ENCODE data around the gene IQSEC1. TPM values are rescaled to one million over a fixed set of nuclear protein-coding genes. Genes with fewer than 3 reads are reported as not detected.

The IQSEC1 gene
- total RNA-seq, 1 donor from 2014 or later, result 37.2 TPM

GRCh38 chr3:13034861-13035260, 38.4 kb downstream of the IQSEC1 start:
- DNase-seq (ENCODE audit: low spot score), result no peak
- Mint-ChIP-seq H3K4me1 (ENCODE audit: low read depth) (no peaks in the 10 kb centered on the region), H3K4me3 (ENCODE audit: unreplicated experiment) (no peak overlapping the region), H3K27me3 (ENCODE audit: low read depth) (peaks cover 2% of the 10 kb centered on the region), H3K36me3 (ENCODE audit: low read depth) (no peaks in the 10 kb centered on the region), H3K27ac (ENCODE audit: unreplicated experiment) (no peak overlapping the region), H3K9me3 (ENCODE audit: low read depth) (no peaks in the 10 kb centered on the region)
- no peak for TF ChIP-seq CTCF (IDR thresholded peaks at IDR 0.05)

- no peak for TF ChIP-seq CTCF (IDR thresholded peaks at IDR 0.05)
- no peaks in the 10 kb centered on the region for H3K27me3 Mint-ChIP-seq (ENCODE audit: low read depth)
- H3K27ac Mint-ChIP-seq (ENCODE audit: unreplicated experiment), result no peak overlapping the region
Observed at GRCh38 chr3:13034109-13034800, 39.0 kb downstream of the IQSEC1 start.

GRCh38 chr3:13032206-13032605, 41.0 kb downstream of the IQSEC1 start:
- Mint-ChIP-seq H3K4me1 (ENCODE audit: low read depth) (no peaks in the 10 kb centered on the region), H3K9me3 (ENCODE audit: low read depth) (no peaks in the 10 kb centered on the region), H3K36me3 (ENCODE audit: low read depth) (peaks cover 3% of the 10 kb centered on the region), H3K4me3 (ENCODE audit: unreplicated experiment) (no peak overlapping the region), H3K27me3 (ENCODE audit: low read depth) (peaks cover 3% of the 10 kb centered on the region), H3K27ac (ENCODE audit: unreplicated experiment) (no peak overlapping the region)
- DNase-seq (ENCODE audit: low spot score), result no peak
- no peak for TF ChIP-seq CTCF (IDR thresholded peaks at IDR 0.05)

More at GRCh38 chr3:13034109-13034800, 39.0 kb downstream of the IQSEC1 start:
- Mint-ChIP-seq H3K4me1 (ENCODE audit: low read depth) (no peaks in the 10 kb centered on the region), H3K36me3 (ENCODE audit: low read depth) (no peaks in the 10 kb centered on the region), H3K9me3 (ENCODE audit: low read depth) (no peaks in the 10 kb centered on the region), H3K4me3 (ENCODE audit: unreplicated experiment) (no peak overlapping the region)
- DNase-seq (ENCODE audit: low spot score), result no peak

GRCh38 chr3:13031621-13032020, 41.6 kb downstream of the IQSEC1 start:
- no peak overlapping the region for H3K4me3 Mint-ChIP-seq (ENCODE audit: unreplicated experiment)
- TF ChIP-seq CTCF (IDR thresholded peaks at IDR 0.05), result no peak
- no peaks in the 10 kb centered on the region for H3K9me3 Mint-ChIP-seq (ENCODE audit: low read depth)
- DNase-seq (ENCODE audit: low spot score), result no peak
- no peaks in the 10 kb centered on the region for H3K4me1 Mint-ChIP-seq (ENCODE audit: low read depth)
- H3K27me3 Mint-ChIP-seq (ENCODE audit: low read depth), result peaks cover 5% of the 10 kb centered on the region
- peaks cover 3% of the 10 kb centered on the region for H3K36me3 Mint-ChIP-seq (ENCODE audit: low read depth)
- H3K27ac Mint-ChIP-seq (ENCODE audit: unreplicated experiment), result no peak overlapping the region

GRCh38 chr3:13030684-13031083, 42.5 kb downstream of the IQSEC1 start:
- Mint-ChIP-seq H3K27ac (ENCODE audit: unreplicated experiment) (no peak overlapping the region), H3K27me3 (ENCODE audit: low read depth) (peaks cover 5% of the 10 kb centered on the region)

More at GRCh38 chr3:13030684-13031083, 42.5 kb downstream of the IQSEC1 start:
- no peak for TF ChIP-seq CTCF (IDR thresholded peaks at IDR 0.05)
- no peak overlapping the region for H3K4me3 Mint-ChIP-seq (ENCODE audit: unreplicated experiment)
- H3K9me3 Mint-ChIP-seq (ENCODE audit: low read depth), result no peaks in the 10 kb centered on the region
- H3K4me1 Mint-ChIP-seq (ENCODE audit: low read depth), result peaks cover 2% of the 10 kb centered on the region
- H3K36me3 Mint-ChIP-seq (ENCODE audit: low read depth), result peaks cover 3% of the 10 kb centered on the region
- DNase-seq (ENCODE audit: low spot score), result no peak
